Measurements from ENCODE around the gene HS1BP3.

- TF ChIP-seq CTCF (IDR thresholded peaks at IDR 0.05) = no peak
- TF ChIP-seq EP300 (IDR thresholded peaks at IDR 0.05) = no peak
- no peak for TF ChIP-seq POLR2A (IDR thresholded peaks at IDR 0.05)
Observed at GRCh38 chr2:20666005-20666303, 15.1 kb upstream of the HS1BP3 start.

Data from upper lobe of left lung (tissue), 4 donors.